HG03460 (cell line): ENCODE measurements around the gene PAX9.

ENCODE experiments used
- ATAC-seq: cut with Tn5 transposase; IDR thresholded peaks from one replicate; pipeline ENCODE4 v1.9.1; 2021; ENCODE audit not compliant: unreplicated experiment

The PAX9 gene

GRCh38 chr14:36655963-36656686 lies 5.5 kb upstream of the PAX9 start:
- ATAC-seq: no peak

DNA sequence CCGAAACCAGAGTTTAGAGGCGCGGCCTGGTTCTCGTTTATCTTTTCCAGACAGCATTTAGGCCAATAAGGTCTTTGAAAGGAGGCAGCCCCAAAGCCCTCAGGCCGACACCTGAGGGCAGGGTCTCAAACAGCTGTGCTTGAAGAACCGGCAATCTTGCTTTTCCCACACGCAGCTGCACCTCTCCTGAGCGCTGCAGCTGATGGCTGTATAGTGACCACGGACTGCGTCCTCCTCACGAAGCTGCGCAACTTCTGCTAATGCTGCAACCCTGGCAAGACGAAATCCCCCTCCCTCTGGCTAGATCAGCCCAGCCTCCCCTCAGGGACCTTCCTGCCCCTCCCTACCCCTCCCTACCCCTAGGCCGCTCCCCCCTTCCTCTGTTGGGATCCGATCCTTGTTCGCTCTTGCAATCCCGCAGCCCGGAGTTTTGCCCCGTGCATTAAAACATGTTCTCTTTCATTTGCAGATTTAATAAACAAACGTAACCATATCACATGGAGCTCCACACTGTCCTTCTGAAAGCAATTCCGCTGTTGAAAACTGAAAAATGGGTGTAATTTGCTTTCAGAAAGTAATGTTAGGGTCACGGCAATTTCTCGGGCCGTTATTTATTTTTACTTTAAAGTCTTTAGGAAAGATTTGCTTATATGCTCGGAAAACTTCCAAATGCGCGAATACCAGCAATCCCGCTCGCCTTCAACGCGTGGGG lies 4.8 kb upstream of the PAX9 start:
- ATAC-seq: no peak

DNA sequence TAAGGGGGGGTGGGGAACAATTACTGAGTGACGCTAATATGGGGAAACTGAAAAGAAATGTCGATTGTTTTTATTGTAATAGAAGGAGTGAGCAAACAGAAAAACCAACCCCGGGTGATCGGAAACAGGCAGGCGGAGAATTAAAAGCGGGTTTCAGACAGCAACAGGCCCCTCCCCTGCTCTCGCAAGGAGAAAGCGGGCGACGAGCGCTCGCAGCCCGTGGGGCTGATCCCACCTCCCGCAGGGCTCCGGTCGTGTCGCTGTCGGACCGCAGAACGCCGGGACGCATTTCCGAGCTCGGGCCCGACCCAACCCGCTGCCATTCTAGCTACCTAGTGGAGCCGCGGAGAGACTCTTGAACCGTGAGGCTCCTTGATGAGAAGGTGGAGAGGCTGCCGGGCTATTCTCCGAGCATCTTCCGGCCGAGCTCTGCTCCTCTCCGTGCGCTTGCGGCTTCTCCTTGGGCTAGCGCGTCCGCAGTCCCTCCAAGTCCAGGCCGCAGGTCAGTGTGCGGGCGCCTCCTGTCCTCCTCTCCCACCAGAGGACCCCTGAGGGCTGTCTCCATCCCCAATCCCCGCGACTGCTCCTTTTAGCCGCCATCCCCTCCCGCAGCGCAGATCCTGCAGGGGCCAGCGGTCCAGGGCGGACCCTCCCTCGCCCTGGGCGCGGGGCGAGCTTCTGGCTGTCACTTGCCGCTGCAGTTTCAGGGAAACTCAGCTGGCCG lies 4.1 kb upstream of the PAX9 start:
- no peak for ATAC-seq

DNA sequence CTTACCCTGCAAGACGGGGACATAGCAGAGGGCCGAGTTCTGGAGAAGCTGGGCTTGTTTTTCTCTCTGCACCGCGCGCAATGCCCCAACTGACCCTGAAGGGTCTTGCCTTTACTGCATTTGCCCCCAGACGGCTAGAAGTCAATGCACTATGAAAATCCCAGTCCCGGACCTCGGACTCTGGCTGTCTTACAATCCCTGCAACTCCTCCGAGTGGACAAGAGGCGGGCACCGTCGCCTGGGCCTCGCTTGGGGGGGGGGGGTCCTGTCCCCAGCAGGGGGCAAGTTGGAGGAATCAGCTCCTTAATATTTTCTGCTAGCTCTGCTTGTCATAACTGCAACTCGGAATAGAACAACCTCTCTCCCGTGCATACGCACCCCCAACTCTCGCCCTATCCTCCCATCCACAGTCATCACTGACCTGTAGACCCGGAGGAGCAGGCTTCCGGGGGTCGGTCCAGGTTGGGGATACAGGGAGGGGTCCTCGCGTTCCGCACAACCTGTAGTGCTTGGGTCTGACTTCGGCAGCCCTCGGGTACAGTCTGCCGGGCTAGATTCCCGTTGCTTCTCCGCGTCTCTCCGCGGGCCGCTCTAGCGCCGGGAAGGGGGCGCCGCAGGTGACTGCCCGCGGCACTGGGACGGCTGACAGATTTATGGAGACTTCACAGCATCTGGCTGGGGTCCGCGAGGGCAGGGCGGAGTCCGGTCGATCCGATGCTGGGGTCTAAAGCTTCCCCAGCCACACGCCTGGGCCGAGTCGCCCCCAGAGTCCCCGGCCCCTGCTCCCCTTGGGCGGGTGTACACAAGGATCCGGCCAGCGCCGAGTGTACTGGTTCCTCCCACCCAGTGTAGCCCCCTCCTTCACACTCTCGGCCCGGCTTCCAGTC lies 3.3 kb upstream of the PAX9 start:
- no peak for ATAC-seq

DNA sequence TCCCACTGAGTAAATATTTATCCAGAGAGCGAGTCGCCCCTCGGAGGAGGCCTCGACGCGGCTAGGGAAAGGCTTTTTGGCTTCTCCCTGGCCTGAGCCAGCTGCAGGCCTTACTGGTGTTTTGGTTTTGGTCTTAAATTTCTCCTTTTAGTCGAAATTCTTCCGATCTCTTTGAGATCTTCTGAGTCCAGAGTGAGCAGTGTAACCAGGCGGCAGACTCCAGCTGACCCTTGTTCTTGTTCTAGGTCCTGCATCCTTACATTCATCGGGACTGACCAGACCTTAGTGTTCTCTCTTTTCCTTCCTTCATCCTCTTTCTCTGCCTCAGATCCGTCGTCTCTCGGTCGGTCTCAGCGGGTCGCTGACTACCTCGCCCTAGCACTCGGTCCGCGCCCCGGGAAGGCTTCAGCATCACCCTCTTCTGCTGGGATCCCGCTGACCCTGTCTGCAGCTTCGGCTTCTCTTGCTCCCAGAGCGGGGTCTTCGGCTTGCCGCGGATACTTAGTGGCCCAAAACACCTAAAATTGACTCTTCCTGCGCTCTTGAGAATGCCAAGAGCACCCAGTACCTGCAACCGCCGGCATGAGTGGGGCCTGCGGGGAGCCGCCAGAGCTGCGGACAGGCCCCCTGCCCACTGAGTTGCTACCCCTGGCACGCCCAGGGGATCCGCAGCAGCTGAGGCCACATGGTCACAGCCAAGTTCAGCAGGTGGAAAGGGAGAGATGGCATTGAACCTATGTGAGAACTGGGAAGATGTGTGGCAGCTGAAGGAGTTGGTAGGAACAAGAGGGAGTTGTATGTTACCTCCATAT lies 2.4 kb upstream of the PAX9 start:
- ATAC-seq: no peak

DNA sequence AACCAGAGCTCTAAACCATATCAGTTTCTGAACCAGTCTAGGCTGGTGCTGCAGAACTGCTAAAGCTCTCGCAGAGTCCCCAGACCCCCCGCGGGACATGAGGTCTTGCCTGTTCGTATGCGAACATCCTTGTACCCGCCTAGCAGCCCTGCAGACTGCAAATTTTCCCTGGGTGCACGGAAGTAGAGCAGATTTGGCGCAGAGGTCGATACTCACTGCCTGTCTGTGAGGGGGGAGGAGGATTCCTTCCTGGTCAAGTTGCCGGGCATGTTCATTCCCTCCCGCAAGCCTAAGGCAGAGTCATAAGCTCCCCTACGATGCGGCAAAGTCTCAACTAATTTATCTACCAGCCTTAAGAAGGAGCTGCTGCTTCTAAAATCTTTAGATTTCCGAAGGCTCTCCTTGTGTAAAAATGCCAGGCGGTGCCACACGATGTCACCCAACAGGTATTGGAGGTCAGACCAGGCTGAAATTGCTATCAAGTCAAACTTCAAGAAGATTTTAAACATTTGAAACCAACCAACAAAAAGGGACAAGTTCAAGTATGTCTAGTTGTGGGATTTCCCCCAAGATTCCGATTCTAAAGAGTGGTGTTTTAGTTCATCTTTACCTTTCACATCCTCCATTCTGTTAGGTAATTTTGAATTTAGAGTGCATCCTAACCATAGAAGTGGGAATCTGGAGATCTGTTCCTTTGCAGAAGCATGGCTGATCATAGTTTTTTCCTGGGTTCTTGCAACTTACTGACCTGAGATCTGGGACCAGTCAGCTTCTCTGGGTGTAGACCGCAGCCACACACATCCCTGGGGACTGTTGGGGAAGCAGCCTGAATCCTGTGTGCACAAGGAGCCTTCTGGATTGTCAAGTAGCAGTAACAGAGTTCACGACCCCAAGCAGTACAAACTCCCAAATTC lies 1.6 kb upstream of the PAX9 start:
- ATAC-seq: no peak

DNA sequence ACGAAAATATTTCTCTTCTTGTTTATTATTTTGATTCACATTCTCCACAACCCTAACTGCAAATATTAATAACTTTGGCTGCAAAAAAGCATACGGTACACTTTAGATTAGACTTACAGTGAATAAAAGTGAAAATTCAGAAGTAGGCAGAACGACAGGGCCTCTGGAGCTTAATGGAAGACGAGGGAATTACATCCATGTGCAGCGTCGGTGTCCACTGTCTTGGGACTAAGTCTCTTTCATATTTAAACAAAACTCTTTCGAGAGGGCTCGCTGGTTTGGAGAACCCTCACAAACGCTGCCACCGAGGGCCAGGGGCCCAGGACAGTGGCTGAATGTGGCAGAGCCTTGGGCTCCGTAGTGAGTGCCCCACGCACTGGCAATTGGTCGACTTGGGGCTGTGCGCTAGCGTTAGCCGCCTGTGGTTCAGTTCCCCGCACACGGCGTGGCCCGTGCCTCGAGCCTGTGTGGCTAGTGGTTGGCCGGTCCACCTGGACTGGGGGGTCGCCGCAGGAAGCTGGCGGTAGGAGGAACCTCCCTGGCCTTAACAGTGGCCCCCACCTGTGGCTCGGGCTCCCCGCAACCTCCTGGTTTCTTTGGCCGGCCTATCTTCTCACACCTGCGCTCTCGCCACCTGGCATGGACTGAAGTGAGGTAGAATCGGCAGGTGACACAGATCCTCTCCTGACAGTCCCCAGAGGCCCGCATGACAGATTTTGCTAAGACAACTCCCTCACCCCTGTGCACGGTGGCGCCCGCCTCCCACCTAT lies 739 bp upstream of the PAX9 start:
- peak; percentile 10 for ATAC-seq

DNA sequence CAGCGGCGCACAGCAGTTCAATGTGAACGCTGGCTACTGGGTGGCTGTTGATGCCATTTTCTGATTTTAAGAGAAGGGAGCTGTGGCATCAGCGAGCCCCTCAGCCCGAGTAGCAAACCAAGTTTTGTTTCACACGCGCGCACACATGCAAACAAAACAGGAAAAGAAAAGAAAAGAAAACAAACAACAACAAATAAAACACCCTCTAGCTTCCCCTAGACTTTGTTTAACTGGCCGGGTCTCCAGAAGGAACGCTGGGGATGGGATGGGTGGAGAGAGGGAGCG lies 540 bp downstream of the PAX9 start:
- no peak for ATAC-seq

- no peak for ATAC-seq
Observed at GRCh38 chr14:36662543-36663403, 1.1 kb downstream of the PAX9 start.

- ATAC-seq: no peak
Observed at GRCh38 chr14:36663404-36664321, 2.0 kb downstream of the PAX9 start.

GRCh38 chr14:36664322-36665193 lies 2.9 kb downstream of the PAX9 start:
- no peak for ATAC-seq

DNA sequence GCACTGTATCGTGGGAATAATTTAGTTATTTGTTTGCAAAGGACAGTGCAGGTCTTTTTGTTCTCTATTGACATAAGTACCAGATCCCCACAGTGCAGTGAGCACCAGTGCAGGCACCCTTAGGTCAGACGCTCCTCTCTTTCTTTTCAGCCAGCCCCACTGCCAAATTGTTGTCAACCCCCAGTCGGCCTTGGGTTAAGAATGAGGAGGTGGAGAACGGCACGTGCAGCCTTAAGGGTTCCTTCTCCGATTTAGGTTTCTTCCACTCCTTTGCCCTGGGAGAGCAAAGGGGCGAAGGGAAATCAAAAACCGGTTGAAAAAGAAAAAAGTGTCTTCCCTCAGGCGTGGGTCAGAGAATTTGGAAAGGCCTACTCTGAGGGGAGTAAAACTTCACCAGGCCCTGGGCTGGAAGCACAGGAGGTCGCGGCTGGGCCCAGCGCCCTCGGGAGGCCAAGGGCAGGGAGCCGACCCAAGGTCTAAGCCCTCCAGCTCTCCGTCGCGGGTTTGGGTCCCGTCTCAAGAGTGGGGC lies 4.3 kb downstream of the PAX9 start:
- ATAC-seq: no peak

DNA sequence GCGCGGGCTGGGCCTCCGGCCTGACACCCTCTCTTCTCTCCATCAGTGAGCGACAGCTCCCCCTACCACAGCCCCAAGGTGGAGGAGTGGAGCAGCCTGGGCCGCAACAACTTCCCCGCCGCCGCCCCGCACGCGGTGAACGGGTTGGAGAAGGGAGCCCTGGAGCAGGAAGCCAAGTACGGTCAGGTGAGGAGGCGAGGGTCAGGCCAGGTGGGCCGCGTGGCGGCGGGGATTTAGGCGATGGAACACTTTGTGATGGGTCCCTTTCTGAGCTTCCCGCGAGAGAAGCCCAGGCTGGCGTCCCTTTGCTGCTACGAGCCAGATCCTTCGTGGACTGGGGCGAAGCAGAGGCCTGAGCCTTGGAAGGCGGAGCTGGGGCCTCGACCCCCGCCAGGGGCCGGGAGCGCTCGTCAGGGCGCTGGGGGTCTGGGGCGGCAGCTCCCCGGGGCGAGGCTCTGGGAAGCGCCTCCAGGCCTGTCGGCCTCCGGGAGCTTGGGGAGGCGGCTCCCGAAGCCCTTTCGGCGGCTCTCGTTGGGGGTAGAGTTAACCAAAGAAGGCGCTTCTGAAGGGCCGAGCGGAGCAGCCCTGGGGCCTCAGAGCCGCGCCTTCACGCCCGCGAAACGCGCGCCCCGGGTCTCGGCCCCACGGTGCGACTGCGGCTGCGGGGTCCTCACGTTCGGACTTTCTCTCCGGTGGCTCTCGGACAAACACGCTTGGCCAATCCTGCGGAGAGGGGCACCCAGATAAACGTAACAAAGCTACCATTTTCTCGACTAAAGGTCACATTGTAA lies 5.0 kb downstream of the PAX9 start:
- no peak for ATAC-seq

DNA sequence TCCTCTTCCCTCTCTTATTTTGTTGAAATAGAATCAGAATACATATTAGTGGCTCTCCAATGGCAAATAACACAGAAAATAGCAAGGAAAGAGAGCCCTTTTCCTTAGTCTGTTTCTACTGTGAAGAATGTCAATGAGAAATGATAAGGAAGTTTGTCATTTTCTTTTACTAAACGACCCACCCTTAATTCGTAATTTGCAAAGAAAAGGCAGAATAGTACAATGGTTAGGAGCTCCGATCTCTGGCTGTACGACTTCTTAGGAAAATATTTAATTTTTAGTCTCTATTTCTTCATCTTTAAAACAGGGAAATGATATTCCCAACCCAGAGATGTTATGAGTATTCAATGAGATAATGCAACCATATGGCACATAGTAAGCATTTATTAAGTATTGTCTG lies 6.0 kb downstream of the PAX9 start:
- no peak for ATAC-seq

- no peak for ATAC-seq
Observed at GRCh38 chr14:36671149-36671548, 9.5 kb downstream of the PAX9 start.
